ENCODE measurements around the gene TNNT3.

The TNNT3 gene

GRCh38 chr11:1899090-1899489 is 20.4 kb upstream of the TNNT3 start:
- ChIA-PET CTCF (interaction anchor here (1.4 to 4.2 kb wide), 4 partner anchors 16 to 246 kb away, joined by 3 to 18 read pairs (median 9); no protein-coding TSS in a partner anchor), POLR2A (no interaction called here)
- no peak for DNase-seq (ENCODE audit: low read depth, low spot score)
- H3K4me3 ChIP-seq (ENCODE audit: low read depth, low read length) = no peak overlapping the region
- TF ChIP-seq CTCF (IDR thresholded peaks at IDR 0.05; ENCODE audit: insufficient read depth, low read length, missing control alignments) = no peak

GRCh38 chr11:1899686-1900085 is 19.8 kb upstream of the TNNT3 start:
- POLR2A ChIA-PET = no interaction called here
- CTCF ChIA-PET = interaction anchor here (0.7 to 4.2 kb wide), 5 partner anchors 17 to 251 kb away, joined by 3 to 18 read pairs (median 8); no protein-coding TSS in a partner anchor
- TF ChIP-seq CTCF (IDR thresholded peaks at IDR 0.05; ENCODE audit: insufficient read depth, low read length, missing control alignments) = no peak
- DNase-seq (ENCODE audit: low read depth, low spot score) = no peak
- no peak overlapping the region for H3K4me3 ChIP-seq (ENCODE audit: low read depth, low read length)

GRCh38 chr11:1906181-1906580 is 13.3 kb upstream of the TNNT3 start:
- no peak for TF ChIP-seq CTCF (IDR thresholded peaks at IDR 0.05; ENCODE audit: insufficient read depth, low read length, missing control alignments)
- ChIA-PET POLR2A (no interaction called here), CTCF (interaction anchor here (1.0 to 2.9 kb wide), 6 partner anchors 24 to 245 kb away, joined by 3 to 14 read pairs (median 4); no protein-coding TSS in a partner anchor)
- no peak for DNase-seq (ENCODE audit: low read depth, low spot score)
- no peak overlapping the region for H3K4me3 ChIP-seq (ENCODE audit: low read depth, low read length)

- no peak for DNase-seq (ENCODE audit: low read depth, low spot score)
- POLR2A ChIA-PET = no interaction called here
- no peak overlapping the region for H3K4me3 ChIP-seq (ENCODE audit: low read depth, low read length)
- TF ChIP-seq CTCF (IDR thresholded peaks at IDR 0.05; ENCODE audit: insufficient read depth, low read length, missing control alignments) = no peak
- CTCF ChIA-PET = interaction anchor here (1.0 to 2.9 kb wide), 7 partner anchors 25 to 244 kb away, joined by 3 to 14 read pairs (median 4); no protein-coding TSS in a partner anchor
Measured at GRCh38 chr11:1906611-1907423, 12.7 kb upstream of the TNNT3 start.

- DNase-seq (ENCODE audit: low read depth, low spot score) = no peak
- POLR2A ChIA-PET = no interaction called here
- no peak for TF ChIP-seq CTCF (IDR thresholded peaks at IDR 0.05; ENCODE audit: insufficient read depth, low read length, missing control alignments)
- no peak overlapping the region for H3K4me3 ChIP-seq (ENCODE audit: low read depth, low read length)
- CTCF ChIA-PET = interaction anchor here (0.9 to 2.9 kb wide), 2 partner anchors 27 to 39 kb away, joined by 3 to 14 read pairs; no protein-coding TSS in a partner anchor
Measured at GRCh38 chr11:1908618-1909017, 10.9 kb upstream of the TNNT3 start.

- no peak overlapping the region for H3K4me3 ChIP-seq (ENCODE audit: low read depth, low read length)
- TF ChIP-seq CTCF (IDR thresholded peaks at IDR 0.05; ENCODE audit: insufficient read depth, low read length, missing control alignments) = no peak
- DNase-seq (ENCODE audit: low read depth, low spot score) = no peak
- CTCF ChIA-PET = interaction anchor here (0.9 to 1.0 kb wide), 2 partner anchors 38 to 216 kb away, joined by 3 read pairs; no protein-coding TSS in a partner anchor
- POLR2A ChIA-PET = no interaction called here
Measured at GRCh38 chr11:1909524-1909923, 10.0 kb upstream of the TNNT3 start.

Data from AG04449 (cell line).